Right lobe of liver (tissue), 6 donors: ENCODE results near the gene ATP1B3. TPM values are rescaled to one million over a fixed set of nuclear protein-coding genes. Genes with fewer than 3 reads are reported as not detected.

Source experiments
- ATAC-seq, 4 donors: fragments of 200-7000 bp; cut with Tn5 transposase; one replicate each; pipeline ENCODE4 v1.9.1; 2020; ENCODE audit warnings: mild to moderate bottlenecking in 4 of 4, moderate library complexity in 4 of 4
- DNase-seq, 3 donors: peaks; one replicate each; pipeline ENCODE4 v3.0.0-alpha.2; 2020
- H3K27ac ChIP-seq, 3 donors: fragments of 200-600 bp; one replicate each; pipeline ENCODE4 v1.8.0; 2022
- H3K27me3 ChIP-seq, 2 donors: fragments of 200-600 bp; one replicate each; pipeline ENCODE4 v1.8.0; 2022
- H3K36me3 ChIP-seq, 4 donors: fragments of 200-600 bp; sonication (generic) in 1 of 4; one replicate each; pipeline versions ENCODE4 v1.5.1 to v1.8.0; 2017 to 2022; ENCODE audit warnings: control low read depth in 1 of 4
- H3K4me1 ChIP-seq, 4 donors: fragments of 200-600 bp; sonication (generic) in 1 of 4; one replicate each; pipeline versions ENCODE4 v1.5.1 to v1.8.0; 2017 to 2022; ENCODE audit warnings: control low read depth in 1 of 4
- H3K4me3 ChIP-seq, 3 donors: fragments of 200-600 bp; one replicate each; pipeline ENCODE4 v1.8.0; 2022
- H3K9me3 ChIP-seq, 4 donors: fragments of 200-600 bp; sonication (generic) in 1 of 4; one replicate each; pipeline versions ENCODE4 v1.5.1 to v1.8.0; 2017 to 2022; ENCODE audit warnings: control low read depth in 1 of 4
- CTCF ChIP-seq, 4 donors: fragments of 200-600 bp in 3 of 4; fragments of 450-650 bp in 1 of 4; IDR thresholded peaks; one replicate each; pipeline versions ENCODE4 v1.5.1 to v1.8.0; 2016 to 2022; ENCODE audit warnings: antibody characterized with exemption in 4 of 4, mild to moderate bottlenecking in 2 of 4
- POLR2A ChIP-seq: fragments of 450-650 bp; IDR thresholded peaks from one replicate; pipeline ENCODE4 v1.6.1; 2017; ENCODE audit warnings: antibody characterized with exemption, mild to moderate bottlenecking
- WGBS: methylation state at CpG from one replicate; pipeline ENCODE4 v1.1.6; 2018; ENCODE audit warnings: low coverage, low lambda C conversion rate; ENCODE audit not compliant: insufficient coverage; ENCODE audit errors: missing lambda C conversion rate; 5-methylcytosine and 5-hydroxymethylcytosine counted together
- intact Hi-C, 2 donors: fragments of 100-400 bp; cut with DNase I; formaldehyde crosslinking; loops; one replicate each; pipeline versions ENCODE4 v1.11.2 to v1.14.1; 2022
- long read RNA-seq: library from polyadenylated mRNA; unstranded; transcript quantifications from one replicate; pipeline ENCODE4 v2.0.0, GENCODE V29; 2019
- total RNA-seq, 6 experiments: library from RNA; depleted of rRNA in 2 of 6; stranded (reverse); fragments of >200 nt in 2 of 6; fragmentation: NEBNext Ultra II Directional in 3 of 6; extraction: Animal tissue kit (Norgen Biotek cat#: 25700) in 3 of 6; gene quantifications; one replicate each; pipeline versions ENCODE4 v1.1.0 to v1.2.4, GENCODE V29; 2016 to 2023
- donor health status: DM: no; HTN: yes; CAD: no.
- donor health status: DM: no; HTN: no; CAD: no.
- donor health status: DM: no; HTN: no; CAD: no.
- donor health status: DM: no; HTN: yes; CAD: no.
- donor health status: DM: no; HTN: yes; CAD: no.

The ATP1B3 gene
- 10 to 100 TPM in 3 of 6 experiments, 1 to 10 TPM in 3; 6.6 to 19.4 (median 9.3) TPM for total RNA-seq
- long read RNA-seq, transcript ATP1B3-201 (7 exons, 1,811 nt) = major isoform, 8 of 9 reads
- long read RNA-seq, partial matches to known transcripts = 1 of 9 reads
- long read RNA-seq, other reads (novel, unspliced or antisense) = 0 of 9 reads

GRCh38 chr3:141876381-141876890, at the start of gene ATP1B3:
TSS of gene ATP1B3 (plus strand) at chr3:141876643. CDS start at chr3:141876802, 159 bp downstream.
- peak; percentile 86 to 89 (median 87) for DNase-seq
- intact Hi-C loops = no loop called here
- H3K36me3 ChIP-seq = no peaks in the 10 kb centered on the region
- WGBS = 0% methylated on average over 4 of the region's 69 CpGs
- no peaks in the 10 kb centered on the region for H3K9me3 ChIP-seq
- peak within 1 kb of the TSS; percentile 63 to 78 (median 76) for H3K4me3 ChIP-seq
- H3K27ac ChIP-seq = peak within 1 kb of the TSS; percentile 86 to 95 (median 90)
- TF ChIP-seq CTCF (IDR thresholded peaks at IDR 0.05) = peak in 1 of 4 donors; percentile 2
- TF ChIP-seq POLR2A = peak; percentile 88
- ATAC-seq = peak; percentile 86 to 91 (median 88)
- no peaks in the 10 kb centered on the region for H3K27me3 ChIP-seq
- peaks cover 0 to 4% (median 0%) of the 10 kb centered on the region in 4 donors for H3K4me1 ChIP-seq

- H3K36me3 ChIP-seq = no peaks in the 10 kb centered on the region
- DNase-seq = no peak
- intact Hi-C loops = no loop called here
- no peak for TF ChIP-seq CTCF (IDR thresholded peaks at IDR 0.05)
- no peak for TF ChIP-seq POLR2A
- H3K4me3 ChIP-seq = no peak overlapping the region
- H3K4me1 ChIP-seq = no peaks in the 10 kb centered on the region
- no peak overlapping the region for H3K27ac ChIP-seq
- no peak for ATAC-seq
- H3K9me3 ChIP-seq = no peaks in the 10 kb centered on the region
- no peaks in the 10 kb centered on the region for H3K27me3 ChIP-seq
Measured at GRCh38 chr3:141828487-141828886, 48.0 kb upstream of the ATP1B3 start.

- peak; percentile 61 to 87 (median 70) for ATAC-seq
- Histone ChIP-seq H3K9me3 (no peaks in the 10 kb centered on the region), H3K27ac (no peak overlapping the region), H3K36me3 (no peaks in the 10 kb centered on the region), H3K27me3 (no peaks in the 10 kb centered on the region), H3K4me1 (no peaks in the 10 kb centered on the region), H3K4me3 (no peak overlapping the region)
- 44% methylated on average over 2 of the region's 2 CpGs for WGBS
- TF ChIP-seq CTCF (IDR thresholded peaks at IDR 0.05) (no peak), POLR2A (no peak)
- intact Hi-C loops = no loop called here
- peak in 1 of 3 donors; percentile 55 for DNase-seq
Measured at GRCh38 chr3:141828890-141829289, 47.6 kb upstream of the ATP1B3 start.

DNA sequence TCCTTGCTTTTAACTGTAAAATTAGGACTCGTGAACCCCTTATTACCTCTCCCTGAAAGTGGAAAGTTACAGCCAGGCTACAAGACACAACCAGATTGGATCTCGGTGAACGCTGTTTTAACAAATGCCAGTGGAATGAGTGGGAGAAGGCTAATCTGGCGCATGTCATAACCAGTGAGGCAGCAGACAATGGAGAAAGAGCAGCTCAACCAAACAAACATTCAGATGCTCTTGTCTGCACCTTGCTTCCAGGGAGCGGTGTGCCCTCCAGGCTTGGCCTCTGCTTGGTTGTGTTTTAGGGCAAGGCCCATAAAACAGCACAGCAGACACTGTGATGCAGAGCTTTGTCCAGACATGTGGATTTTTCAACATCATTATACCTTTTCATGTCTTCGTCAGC, 45.9 kb upstream of the ATP1B3 start:
- H3K9me3 ChIP-seq = no peaks in the 10 kb centered on the region
- DNase-seq (no peak), ATAC-seq (no peak)
- no peaks in the 10 kb centered on the region for H3K4me1 ChIP-seq
- intact Hi-C loops = no loop called here
- no peak for TF ChIP-seq POLR2A
- TF ChIP-seq CTCF (IDR thresholded peaks at IDR 0.05) = no peak
- whole genome bisulfite sequencing = 61% methylated on average over 2 of the region's 6 CpGs
- no peaks in the 10 kb centered on the region for H3K36me3 ChIP-seq
- no peak overlapping the region for H3K4me3 ChIP-seq
- no peak overlapping the region for H3K27ac ChIP-seq
- H3K27me3 ChIP-seq = no peaks in the 10 kb centered on the region
